ENCODE measurements around the gene UBA1.

UBA1 gene

DNA sequence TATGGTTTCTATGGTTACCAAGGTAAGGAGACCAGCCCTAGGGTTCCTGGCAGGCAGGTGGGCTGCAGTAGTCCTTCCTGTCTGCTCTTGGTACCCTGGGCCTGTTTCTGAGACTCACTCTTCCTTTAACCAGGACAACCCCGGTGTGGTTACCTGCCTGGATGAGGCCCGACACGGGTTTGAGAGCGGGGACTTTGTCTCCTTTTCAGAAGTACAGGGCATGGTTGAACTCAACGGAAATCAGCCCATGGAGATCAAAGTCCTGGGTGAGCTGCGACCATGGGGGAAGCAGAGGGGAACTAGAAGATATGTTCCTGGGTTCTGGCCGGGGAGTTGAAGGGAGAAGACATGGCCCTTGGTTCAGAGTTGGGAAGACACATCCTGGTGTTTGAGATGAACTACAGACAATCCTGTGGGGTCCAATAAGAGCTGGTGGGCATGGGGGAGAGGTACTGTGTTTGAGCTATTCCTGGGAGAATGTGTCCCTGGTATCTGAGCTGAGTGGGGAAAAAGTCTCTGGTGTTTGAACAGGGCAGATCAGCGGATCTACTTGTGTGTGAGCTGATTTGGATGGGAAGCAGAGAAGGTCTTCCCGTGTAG, 7.8 kb downstream of the UBA1 start:
- TF ChIP-seq, protein P1, sequence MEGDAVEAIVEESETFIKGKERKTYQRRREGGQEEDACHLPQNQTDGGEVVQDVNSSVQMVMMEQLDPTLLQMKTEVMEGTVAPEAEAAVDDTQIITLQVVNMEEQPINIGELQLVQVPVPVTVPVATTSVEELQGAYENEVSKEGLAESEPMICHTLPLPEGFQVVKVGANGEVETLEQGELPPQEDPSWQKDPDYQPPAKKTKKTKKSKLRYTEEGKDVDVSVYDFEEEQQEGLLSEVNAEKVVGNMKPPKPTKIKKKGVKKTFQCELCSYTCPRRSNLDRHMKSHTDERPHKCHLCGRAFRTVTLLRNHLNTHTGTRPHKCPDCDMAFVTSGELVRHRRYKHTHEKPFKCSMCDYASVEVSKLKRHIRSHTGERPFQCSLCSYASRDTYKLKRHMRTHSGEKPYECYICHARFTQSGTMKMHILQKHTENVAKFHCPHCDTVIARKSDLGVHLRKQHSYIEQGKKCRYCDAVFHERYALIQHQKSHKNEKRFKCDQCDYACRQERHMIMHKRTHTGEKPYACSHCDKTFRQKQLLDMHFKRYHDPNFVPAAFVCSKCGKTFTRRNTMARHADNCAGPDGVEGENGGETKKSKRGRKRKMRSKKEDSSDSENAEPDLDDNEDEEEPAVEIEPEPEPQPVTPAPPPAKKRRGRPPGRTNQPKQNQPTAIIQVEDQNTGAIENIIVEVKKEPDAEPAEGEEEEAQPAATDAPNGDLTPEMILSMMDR (IDR thresholded peaks at IDR 0.05): no peak
- DNase-seq (ENCODE audit: low spot score): no peak
- H3K27ac ChIP-seq: peak overlapping the region in 1 of 2 donors; percentile 66

GRCh38 chrX:47202316-47202715, 8.7 kb downstream of the UBA1 start:
- DNase-seq (ENCODE audit: low spot score): no peak
- TF ChIP-seq, protein P1 (IDR thresholded peaks at IDR 0.05): no peak
- Histone ChIP-seq H3K27ac (no peak overlapping the region), H3K4me3 (no peak overlapping the region)

More for the DNA sequence above, 7.8 kb downstream of the UBA1 start:
- H3K4me3 ChIP-seq: no peak overlapping the region

- DNase-seq (ENCODE audit: low spot score): no peak
- TF ChIP-seq, protein P1 (IDR thresholded peaks at IDR 0.05): no peak
- Histone ChIP-seq H3K27ac (no peak overlapping the region), H3K4me3 (no peak overlapping the region)
Measured at GRCh38 chrX:47202877-47203276, 9.2 kb downstream of the UBA1 start.

GRCh38 chrX:47204970-47205369, 11.3 kb downstream of the UBA1 start:
- Histone ChIP-seq H3K4me3 (no peak overlapping the region), H3K27ac (no peak overlapping the region)
- TF ChIP-seq, protein P1 (IDR thresholded peaks at IDR 0.05): no peak
- DNase-seq (ENCODE audit: low spot score): no peak

- Histone ChIP-seq H3K4me3 (no peak overlapping the region), H3K27ac (no peak overlapping the region)
- TF ChIP-seq, protein P1 (IDR thresholded peaks at IDR 0.05): no peak
- no peak for DNase-seq (ENCODE audit: low spot score)
Measured at GRCh38 chrX:47206316-47206715, 12.7 kb downstream of the UBA1 start.

DNA sequence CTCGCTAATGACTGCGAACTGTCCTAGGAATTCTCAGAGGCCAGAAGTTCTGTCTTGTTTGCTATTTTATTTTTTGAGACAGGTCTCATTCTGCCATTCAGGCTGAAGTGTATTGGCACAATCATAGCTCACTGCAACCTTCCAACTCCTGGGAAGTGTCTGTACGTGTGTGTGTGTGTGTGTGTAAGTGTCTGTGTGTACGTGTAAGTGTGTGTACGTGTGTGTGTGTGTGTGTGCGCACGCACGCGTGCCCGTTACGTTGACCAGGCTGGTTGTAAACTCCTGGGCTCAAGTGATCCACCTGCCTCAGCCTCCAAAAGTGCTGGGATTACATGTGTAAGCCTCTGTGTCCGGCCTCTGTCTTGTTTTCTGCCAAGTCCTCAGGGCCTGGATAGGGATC, 14.5 kb downstream of the UBA1 start:
- DNase-seq (ENCODE audit: low spot score): no peak
- H3K27ac ChIP-seq: no peak overlapping the region
- no peak overlapping the region for H3K4me3 ChIP-seq
- TF ChIP-seq, protein P1 (IDR thresholded peaks at IDR 0.05): no peak

- Histone ChIP-seq H3K4me3 (no peak overlapping the region), H3K27ac (no peak overlapping the region)
- DNase-seq (ENCODE audit: low spot score): no peak
- TF ChIP-seq, protein P1 (IDR thresholded peaks at IDR 0.05): no peak
Measured at GRCh38 chrX:47209508-47210238, 16.0 kb downstream of the UBA1 start.

Measured in coronary artery (tissue), 2 donors.